IMR-90 (cell line): ENCODE results near the gene UBTD1. TPM values are rescaled to one million over a fixed set of nuclear protein-coding genes. Genes with fewer than 3 reads are reported as not detected.
A peak's percentile ranks its signal among the peaks of the same experiment; 100 is the strongest.

ENCODE experiments used
- ATAC-seq: fragments of 200-7000 bp; cut with Tn5 transposase; 2 replicates; pipeline ENCODE4 v1.9.1; 2020; ENCODE audit warnings: low read depth, mild to moderate bottlenecking, moderate library complexity
- BruUV-seq: library from RNA; stranded (reverse); fragments of 400-500 nt; replicated peaks from 2 replicates; lab custom pipeline; 2021; lab: Mats Ljungman, UMichigan
- CTCF ChIA-PET: fragments of 300-600 bp; formaldehyde crosslinking; extraction: SDS; loops from one replicate; lab custom pipeline; 2021; ENCODE audit warnings: antibody characterized with exemption; lab: Yijun Ruan, JAX
- POLR2A ChIA-PET: fragments of 300-600 bp; sonication (Branson Sonifier 250); formaldehyde crosslinking; loops from one replicate; lab custom pipeline; 2022; ENCODE audit warnings: antibody characterized with exemption; ENCODE audit not compliant: unreplicated experiment; lab: Charles Lee
- DNase-seq: peaks from one replicate; pipeline ENCODE4 v3.0.0; 2013
- H2AFZ ChIP-seq: replicated peaks from 2 replicates; pipeline ENCODE3; 2013; ENCODE audit warnings: low read length, mild to moderate bottlenecking; ENCODE audit not compliant: poor library complexity
- H2AK5ac ChIP-seq: 2 replicates; pipeline ENCODE4 v1.6.1; 2013; ENCODE audit warnings: low read depth, low read length, inconsistent platforms
- H2AK9ac ChIP-seq: replicated peaks from 2 replicates; pipeline ENCODE3; 2013; ENCODE audit warnings: mild to moderate bottlenecking, low read depth, low read length, moderate library complexity; ENCODE audit not compliant: poor library complexity
- H2BK120ac ChIP-seq: 2 replicates; pipeline ENCODE4 v1.6.1; 2013; ENCODE audit warnings: low read depth, low read length, inconsistent platforms
- H2BK15ac ChIP-seq: 3 replicates; pipeline ENCODE4 v1.6.1; 2013; ENCODE audit warnings: low read depth, low read length, inconsistent platforms
- H2BK20ac ChIP-seq: 2 replicates; pipeline ENCODE4 v1.6.1; 2013; ENCODE audit warnings: low read depth, mild to moderate bottlenecking, inconsistent platforms, low read length, moderate library complexity
- H2BK5ac ChIP-seq: 2 replicates; pipeline ENCODE4 v1.6.1; 2013; ENCODE audit warnings: mild to moderate bottlenecking, low read depth, low read length, inconsistent platforms; ENCODE audit not compliant: poor library complexity, severe bottlenecking
- H3K14ac ChIP-seq: replicated peaks from 2 replicates; pipeline ENCODE4 v1.6.1; 2013; ENCODE audit warnings: low read depth, low read length, inconsistent platforms
- H3K18ac ChIP-seq: 2 replicates; pipeline ENCODE4 v1.6.1; 2013; ENCODE audit warnings: low read depth, low read length, control low read depth
- H3K23ac ChIP-seq: 2 replicates; pipeline ENCODE4 v1.6.1; 2013; ENCODE audit warnings: low read depth, low read length, inconsistent platforms
- H3K27ac ChIP-seq: 2 replicates; pipeline ENCODE4 v1.5.1; 2013; ENCODE audit warnings: mild to moderate bottlenecking, control low read depth, low read length; ENCODE audit not compliant: insufficient read depth
- H3K27me3 ChIP-seq: 2 replicates; pipeline ENCODE4 v1.6.1; 2013; ENCODE audit warnings: low read length; ENCODE audit not compliant: control insufficient read depth, insufficient read depth
- H3K36me3 ChIP-seq: 2 replicates; pipeline ENCODE4 v1.6.1; 2013; ENCODE audit warnings: low read length, mixed read lengths; ENCODE audit not compliant: control insufficient read depth, insufficient read depth
- H3K4ac ChIP-seq: 2 replicates; pipeline ENCODE4 v1.6.1; 2013; ENCODE audit warnings: low read depth, low read length, inconsistent platforms
- H3K4me1 ChIP-seq: 2 replicates; pipeline ENCODE4 v1.6.1; 2013; ENCODE audit warnings: low read length, mixed read lengths; ENCODE audit not compliant: control insufficient read depth, insufficient read depth
- H3K4me2 ChIP-seq: 2 replicates; pipeline ENCODE4 v1.6.1; 2013; ENCODE audit warnings: low read depth, mild to moderate bottlenecking, control low read depth, low read length, moderate library complexity
- H3K4me3 ChIP-seq: 2 replicates; pipeline ENCODE4 v1.5.1; 2013; ENCODE audit warnings: low read depth, mild to moderate bottlenecking, control low read depth, low read length, moderate library complexity; ENCODE audit not compliant: insufficient read depth
- H3K56ac ChIP-seq: 2 replicates; pipeline ENCODE4 v1.6.1; 2013; ENCODE audit warnings: low read length, inconsistent platforms; ENCODE audit not compliant: insufficient read depth; ENCODE audit errors: extremely low read depth
- H3K79me1 ChIP-seq, 2 experiments: 2 replicates each; pipeline ENCODE4 v1.6.1; 2013; ENCODE audit warnings: low read length in 2 of 2, inconsistent platforms in 1 of 2, low read depth in 1 of 2
- H3K9ac ChIP-seq: 2 replicates; pipeline ENCODE4 v1.6.1; 2013; ENCODE audit warnings: low read depth, low read length, control low read depth
- H3K9me1 ChIP-seq: 2 replicates; pipeline ENCODE4 v1.6.1; 2013; ENCODE audit warnings: low read length, inconsistent platforms; ENCODE audit not compliant: insufficient read depth
- H3K9me3 ChIP-seq: 2 replicates; pipeline ENCODE4 v1.6.1; 2013; ENCODE audit warnings: low read length; ENCODE audit not compliant: control insufficient read depth, insufficient read depth
- H4K20me1 ChIP-seq: 2 replicates; pipeline ENCODE4 v1.6.1; 2013; ENCODE audit warnings: low read length, inconsistent platforms; ENCODE audit not compliant: insufficient read depth
- H4K5ac ChIP-seq: 2 replicates; pipeline ENCODE4 v1.6.1; 2013; ENCODE audit warnings: mild to moderate bottlenecking, low read depth, low read length, control low read depth
- H4K8ac ChIP-seq, 2 experiments: 2 replicates each; pipeline ENCODE4 v1.6.1; 2013; ENCODE audit warnings: low read depth in 2 of 2, low read length in 2 of 2, control low read depth in 1 of 2, inconsistent platforms in 1 of 2
- H4K91ac ChIP-seq: 2 replicates; pipeline ENCODE4 v1.6.1; 2013; ENCODE audit warnings: low read depth, low read length, inconsistent platforms; ENCODE audit not compliant: insufficient read depth
- CEBPB ChIP-seq: IDR thresholded peaks from 2 replicates; pipeline ENCODE4 v1.6.1; 2012; ENCODE audit warnings: low read depth, low read length, improper control_type of control experiment
- CHD1 ChIP-seq: IDR thresholded peaks from 2 replicates; pipeline ENCODE4 v1.6.1; 2012; ENCODE audit warnings: low read depth, low read length, improper control_type of control experiment
- MAFK ChIP-seq: IDR thresholded peaks from 2 replicates; pipeline ENCODE4 v1.6.1; 2012; ENCODE audit warnings: low read depth, low read length, improper control_type of control experiment
- MAZ ChIP-seq: IDR thresholded peaks from 2 replicates; pipeline ENCODE4 v1.6.1; 2012; ENCODE audit warnings: low read depth, mild to moderate bottlenecking, low read length, improper control_type of control experiment, moderate library complexity, borderline replicate concordance
- MXI1 ChIP-seq: IDR thresholded peaks from 2 replicates; pipeline ENCODE4 v1.6.1; 2012; ENCODE audit warnings: low read depth, mild to moderate bottlenecking, low read length, moderate library complexity, borderline replicate concordance
- NFE2L2 ChIP-seq: fragments of 150-350 bp; IDR thresholded peaks from 2 replicates; pipeline ENCODE4 v1.6.1; 2016; ENCODE audit warnings: low read depth, mild to moderate bottlenecking, low read length
- RAD21 ChIP-seq: IDR thresholded peaks from 2 replicates; pipeline ENCODE4 v1.6.1; 2012; ENCODE audit warnings: low read length, improper control_type of control experiment
- RCOR1 ChIP-seq: IDR thresholded peaks from 2 replicates; pipeline ENCODE4 v1.6.1; 2012; ENCODE audit warnings: mild to moderate bottlenecking, low read length, improper control_type of control experiment; ENCODE audit not compliant: insufficient replicate concordance
- SMC3 ChIP-seq: fragments of 150-350 bp; IDR thresholded peaks from 2 replicates; pipeline ENCODE4 v1.6.1; 2016; ENCODE audit warnings: low read depth, mild to moderate bottlenecking, antibody characterized with exemption, low read length, moderate library complexity
- WGBS, 2 experiments: methylation state at CpG; one replicate each; pipeline versions ENCODE4 v1.1.5 to v1.1.7; 2013; ENCODE audit warnings: missing lambda C conversion rate in 2 of 2; ENCODE audit not compliant: insufficient read length in 1 of 2; ENCODE audit errors: extremely low coverage in 2 of 2; 5-methylcytosine and 5-hydroxymethylcytosine counted together
- dilution Hi-C: fragments of 300-500 bp; cut with HindIII; formaldehyde crosslinking; loops from one replicate; pipeline ENCODE4 v1.14.3; 2018; ENCODE audit warnings: low sequenced_read_pairs; ENCODE audit not compliant: unreplicated experiment
- in situ Hi-C: fragments of 300-500 bp; cut with MboI; formaldehyde crosslinking; loops from 3 replicates; pipeline ENCODE4 v1.14.3; 2019; ENCODE audit warnings: low sequenced_read_pairs, inconsistent platforms, mixed read lengths
- intact Hi-C: fragments of 100-400 bp; cut with micrococcal nuclease; formaldehyde crosslinking; loops from 2 replicates; pipeline ENCODE4 v1.10.0; 2022
- polyA plus RNA-seq, 3 experiments: library from polyadenylated mRNA; depleted of rRNA; stranded (reverse); fragments of >200 nt; gene quantifications; 2 replicates each; pipeline ENCODE4 v1.2.3, GENCODE V29; 2012; ENCODE audit warnings: low replicate concordance in 1 of 3
- total RNA-seq: library from RNA; depleted of rRNA; stranded (reverse); fragments of >200 nt; gene quantifications from 2 replicates; pipeline ENCODE4 v1.2.3, GENCODE V29; 2012
- TF ChIP-seq, protein P1 (sequence below): fragments of 150-350 bp; IDR thresholded peaks from 2 replicates; pipeline ENCODE4 v1.6.1; 2017; ENCODE audit warnings: mild to moderate bottlenecking, antibody characterized with exemption, low read length, low read depth

UBTD1 gene
- total and polyA plus RNA-seq, 2 of the 4 experiments (the other 2 are of a cell fraction) = 21.9 to 44.9 TPM

DNA sequence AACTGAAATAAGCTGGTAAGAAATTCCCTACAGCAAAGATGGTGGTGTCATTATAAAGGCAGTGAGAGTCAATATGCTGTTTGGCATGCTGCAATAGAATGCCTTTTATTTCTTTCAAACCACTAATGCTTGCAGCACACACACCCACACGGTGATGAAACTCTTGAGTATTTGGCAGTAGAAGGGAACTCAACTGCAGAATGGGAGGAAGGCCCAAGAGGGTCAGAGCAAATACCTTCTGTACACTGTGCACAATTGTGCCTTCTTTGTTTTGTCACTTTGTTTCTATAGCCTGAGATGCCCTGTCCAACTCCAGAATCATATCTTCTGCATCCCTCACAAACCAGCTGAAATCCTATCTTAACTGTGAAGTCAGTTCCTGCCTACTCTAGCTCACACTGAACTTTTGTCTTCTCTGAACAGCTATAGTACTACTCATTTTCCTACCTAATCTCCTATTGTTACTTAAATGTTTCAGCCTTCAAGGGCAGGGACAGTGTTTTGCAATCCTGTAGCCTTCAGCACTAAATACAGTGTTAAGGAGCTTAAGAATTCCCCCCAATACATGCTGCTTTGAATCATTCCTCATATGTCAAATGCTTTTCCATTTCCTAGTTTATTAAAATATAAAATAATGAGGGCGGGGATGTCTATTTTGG is 22.7 kb upstream of the UBTD1 start:
- dilution Hi-C loops (no loop called here), in situ Hi-C loops (no loop called here), intact Hi-C loops (no loop called here)
- Histone ChIP-seq H4K5ac (no peak overlapping the region), H2BK5ac (peak overlapping the region; percentile 37), H3K14ac (no peak overlapping the region), H3K27me3 (no peaks in the 10 kb centered on the region), H3K27ac (no peak overlapping the region), H2AK9ac (no peak overlapping the region), H2BK120ac (no peak overlapping the region), H4K8ac (no peak overlapping the region; a peak in 1 of 4 replicates), H3K9me1 (peaks cover 8% of the 10 kb centered on the region), H2AK5ac (no peak overlapping the region), H4K91ac (no peak overlapping the region), H3K4me2 (0 out of 2 replicates have a peak overlapping the region, but pooled peaks have one; percentile 8), H3K4ac (no peak overlapping the region), H3K56ac (no peak overlapping the region), H2BK15ac (no peak overlapping the region), H3K9ac (no peak overlapping the region), H2BK20ac (no peak overlapping the region), H2AFZ (no peak overlapping the region), H3K23ac (no peak overlapping the region), H3K18ac (no peak overlapping the region), H3K36me3 (peaks cover 47% of the 10 kb centered on the region), H3K4me3 (no peak overlapping the region), H3K9me3 (no peaks in the 10 kb centered on the region), H4K20me1 (peaks cover 14% of the 10 kb centered on the region), H3K4me1 (peaks cover 4% of the 10 kb centered on the region), H3K79me1 (peaks cover 35 to 36% of the 10 kb centered on the region in 2 experiments)
- ATAC-seq (peak; percentile 95), DNase-seq (peak; percentile 85)
- POLR2A ChIA-PET = no interaction called here
- no CpG with 5 or more reads among the region's 2 CpGs for WGBS, 2 experiments
- CTCF ChIA-PET = no interaction called here
- TF ChIP-seq MXI1 (peak; percentile 57; the same call in 1 of the 2 replicates), CHD1 (no peak), SMC3 (peak; percentile 11; the same call in 1 of the 2 replicates), CEBPB (peak; percentile 90), NFE2L2 (no peak), MAZ (no peak), RCOR1 (no peak), MAFK (no peak), RAD21 (0 out of 2 replicates have a peak, but pooled peaks have one; percentile 7)
- TF ChIP-seq, protein P1, sequence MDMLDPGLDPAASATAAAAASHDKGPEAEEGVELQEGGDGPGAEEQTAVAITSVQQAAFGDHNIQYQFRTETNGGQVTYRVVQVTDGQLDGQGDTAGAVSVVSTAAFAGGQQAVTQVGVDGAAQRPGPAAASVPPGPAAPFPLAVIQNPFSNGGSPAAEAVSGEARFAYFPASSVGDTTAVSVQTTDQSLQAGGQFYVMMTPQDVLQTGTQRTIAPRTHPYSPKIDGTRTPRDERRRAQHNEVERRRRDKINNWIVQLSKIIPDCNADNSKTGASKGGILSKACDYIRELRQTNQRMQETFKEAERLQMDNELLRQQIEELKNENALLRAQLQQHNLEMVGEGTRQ = no peak
- no TSS peak for BruUV-seq
